SK-N-SH treated with all-trans-retinoic acid at 6 μM for 48 hours (cell line): ENCODE data around the gene RXRA.

ENCODE experiments used
- ATAC-seq: fragments of 200-7000 bp; cut with Tn5 transposase; 3 replicates; pipeline ENCODE4 v1.9.1; 2020; ENCODE audit warnings: mild to moderate bottlenecking, moderate library complexity
- ARNTL ChIP-seq: fragments of 450-650 bp; formaldehyde crosslinking; IDR thresholded peaks from 2 replicates; pipeline ENCODE4 v1.5.0; 2020; ENCODE audit warnings: low read depth, mild to moderate bottlenecking, moderate library complexity, borderline replicate concordance
- BACH2 ChIP-seq: fragments of 250-450 bp; sonication (Bioruptor Pico); IDR thresholded peaks from 2 replicates; pipeline ENCODE4 v1.9.0; 2021; ENCODE audit warnings: mild to moderate bottlenecking, borderline replicate concordance
- CREB5 ChIP-seq: fragments of 250-450 bp; sonication (Bioruptor Pico); IDR thresholded peaks from 2 replicates; pipeline ENCODE4 v1.5.1; 2020; ENCODE audit warnings: low read depth, mild to moderate bottlenecking, moderate library complexity
- CSDC2 ChIP-seq: fragments of 250-450 bp; sonication (Bioruptor Pico); IDR thresholded peaks from 2 replicates; pipeline ENCODE4 v1.5.0; 2020; ENCODE audit warnings: mild to moderate bottlenecking, moderate library complexity
- CSRNP3 ChIP-seq: fragments of 250-450 bp; sonication (Bioruptor Pico); IDR thresholded peaks from 2 replicates; pipeline ENCODE4 v1.5.1; 2021; ENCODE audit warnings: mild to moderate bottlenecking, moderate library complexity
- ESRRG ChIP-seq: fragments of 250-450 bp; sonication (Bioruptor Pico); IDR thresholded peaks from 2 replicates; pipeline ENCODE4 v1.6.1; 2021; ENCODE audit warnings: mild to moderate bottlenecking
- GLIS3 ChIP-seq: fragments of 250-450 bp; sonication (Bioruptor Pico); IDR thresholded peaks from 2 replicates; pipeline ENCODE4 v1.5.0; 2020; ENCODE audit warnings: mild to moderate bottlenecking, moderate library complexity
- ISL1 ChIP-seq: fragments of 250-450 bp; sonication (Bioruptor Pico); IDR thresholded peaks from 2 replicates; pipeline ENCODE4 v2.1.2; 2022; ENCODE audit warnings: mild to moderate bottlenecking, moderate library complexity
- OSR1 ChIP-seq: fragments of 250-450 bp; sonication (Bioruptor Pico); IDR thresholded peaks from 2 replicates; pipeline ENCODE4 v1.8.0; 2022; ENCODE audit warnings: moderate library complexity, mild to moderate bottlenecking, inconsistent platforms
- POU6F1 ChIP-seq: fragments of 250-450 bp; sonication (Bioruptor Pico); IDR thresholded peaks from 2 replicates; pipeline ENCODE4 v1.8.0; 2021; ENCODE audit warnings: low read depth, mild to moderate bottlenecking, moderate library complexity, borderline replicate concordance
- PPARA ChIP-seq: fragments of 250-450 bp; sonication (Bioruptor Pico); IDR thresholded peaks from 2 replicates; pipeline ENCODE4 v1.5.0; 2020; ENCODE audit warnings: mild to moderate bottlenecking, borderline replicate concordance
- RARB ChIP-seq: fragments of 250-450 bp; sonication (Bioruptor Pico); IDR thresholded peaks from 2 replicates; pipeline ENCODE4 v1.8.0; 2021; ENCODE audit warnings: mild to moderate bottlenecking, moderate library complexity
- TCF4 ChIP-seq: fragments of 250-450 bp; sonication (Bioruptor Pico); IDR thresholded peaks from 2 replicates; pipeline ENCODE4 v1.8.0; 2021; ENCODE audit warnings: mild to moderate bottlenecking, moderate library complexity, borderline replicate concordance
- TOX ChIP-seq: fragments of 250-450 bp; sonication (Bioruptor Pico); IDR thresholded peaks from 2 replicates; pipeline ENCODE4 v1.8.0; 2021; ENCODE audit warnings: mild to moderate bottlenecking, moderate library complexity, borderline replicate concordance
- ZC3H10 ChIP-seq: fragments of 250-450 bp; sonication (Bioruptor Pico); IDR thresholded peaks from 2 replicates; pipeline ENCODE4 v1.5.1; 2021; ENCODE audit warnings: mild to moderate bottlenecking, moderate library complexity
- ZFP3 ChIP-seq: fragments of 250-450 bp; sonication (Bioruptor Pico); IDR thresholded peaks from 2 replicates; pipeline ENCODE4 v1.5.0; 2020; ENCODE audit warnings: mild to moderate bottlenecking, moderate library complexity
- ZNF70 ChIP-seq: fragments of 450-650 bp; formaldehyde crosslinking; IDR thresholded peaks from 2 replicates; pipeline ENCODE4 v1.5.0; 2020; ENCODE audit warnings: mild to moderate bottlenecking, moderate library complexity
- TF ChIP-seq, protein P1 (sequence below): fragments of 250-450 bp; sonication (Bioruptor Pico); IDR thresholded peaks from 2 replicates; pipeline ENCODE4 v1.8.0; 2020; ENCODE audit warnings: mild to moderate bottlenecking, moderate library complexity, borderline replicate concordance

The RXRA gene

DNA sequence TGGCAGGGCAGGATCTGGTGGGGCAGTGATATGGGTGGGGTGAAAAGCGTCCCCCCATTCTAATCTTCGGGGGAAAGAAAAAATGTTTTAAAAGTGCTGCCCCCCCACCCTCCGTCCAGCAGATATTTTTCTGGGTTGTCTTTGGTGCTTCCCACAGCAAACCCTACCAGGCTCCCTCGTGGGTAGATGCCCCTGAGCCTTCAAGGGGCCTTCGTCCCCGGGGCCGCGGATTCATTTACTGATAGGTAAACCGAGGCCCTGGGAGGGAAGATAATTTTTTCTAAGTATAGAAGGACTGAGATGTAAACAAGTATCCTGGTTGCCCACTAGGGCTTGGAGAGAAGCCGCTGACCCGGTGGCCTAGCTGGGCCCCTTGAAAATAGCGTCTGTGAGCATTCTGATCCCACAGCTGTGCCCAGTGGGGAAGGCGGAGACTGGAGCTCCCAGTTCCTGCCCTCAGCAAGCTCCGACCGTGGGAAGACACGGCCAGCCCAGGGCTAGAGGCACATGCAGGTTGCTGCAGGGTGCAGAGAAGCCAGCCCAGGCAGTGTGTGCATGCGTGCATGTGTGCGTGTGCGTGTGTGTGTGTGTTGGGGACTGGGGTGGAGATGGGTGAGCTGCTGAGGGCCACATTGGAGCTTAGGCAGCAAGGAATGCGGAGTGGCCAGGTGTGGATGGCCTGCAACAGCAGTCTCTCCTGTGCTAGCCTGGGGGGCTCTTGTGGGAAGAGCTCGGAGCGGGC, 6.0 kb upstream of the RXRA start:
- no peak for ATAC-seq
- TF ChIP-seq ESRRG (CRISPR knock-in tag) = no peak
- TF ChIP-seq ZNF70 (CRISPR knock-in tag) = no peak
- no peak for TF ChIP-seq RARB (CRISPR knock-in tag)
- no peak for TF ChIP-seq ZC3H10 (CRISPR knock-in tag)
- no peak for TF ChIP-seq ARNTL (CRISPR knock-in tag)
- no peak for TF ChIP-seq ZFP3
- no peak for TF ChIP-seq TOX
- no peak for TF ChIP-seq OSR1
- TF ChIP-seq TCF4 (CRISPR knock-in tag) = no peak
- TF ChIP-seq GLIS3 (CRISPR knock-in tag) = no peak
- TF ChIP-seq PPARA (CRISPR knock-in tag) = no peak
- no peak for TF ChIP-seq CSRNP3 (CRISPR knock-in tag)
- no peak for TF ChIP-seq BACH2 (CRISPR knock-in tag)

DNA sequence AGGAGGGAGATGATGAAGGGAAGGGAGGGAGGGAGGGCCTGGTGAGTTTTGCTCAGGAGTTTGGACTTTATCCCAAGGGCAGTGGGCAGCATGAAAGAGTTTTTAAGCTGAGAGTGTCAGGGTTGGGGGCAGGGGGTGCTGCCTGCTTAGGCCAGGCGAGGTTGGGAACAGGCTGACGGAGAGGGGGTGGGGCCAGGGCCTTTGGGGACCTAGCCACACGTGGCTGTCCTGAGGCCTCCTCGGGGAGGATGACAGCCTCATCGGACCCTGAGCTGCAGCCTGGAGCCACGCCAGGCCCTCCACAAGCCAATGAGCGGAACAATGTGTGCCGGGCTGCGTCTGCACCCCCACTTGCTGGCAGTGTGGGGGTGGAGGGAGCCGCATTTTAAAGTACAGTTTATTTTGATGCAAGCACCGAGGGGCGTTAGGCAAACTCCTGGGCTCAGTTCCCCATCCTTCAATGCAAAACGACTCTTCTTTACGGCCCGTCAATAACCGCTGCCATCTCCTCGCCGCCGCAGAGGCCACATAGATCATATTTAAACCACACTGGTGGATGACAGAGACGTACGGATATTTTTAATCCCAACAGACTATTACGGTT, 5.3 kb upstream of the RXRA start:
- TF ChIP-seq CREB5 (CRISPR knock-in tag) (no peak), ISL1 (CRISPR knock-in tag) (no peak), TOX (no peak), CSRNP3 (CRISPR knock-in tag) (no peak), CSDC2 (CRISPR knock-in tag) (no peak), ARNTL (CRISPR knock-in tag) (no peak), TCF4 (CRISPR knock-in tag) (no peak), POU6F1 (no peak)
- ATAC-seq = no peak

DNA sequence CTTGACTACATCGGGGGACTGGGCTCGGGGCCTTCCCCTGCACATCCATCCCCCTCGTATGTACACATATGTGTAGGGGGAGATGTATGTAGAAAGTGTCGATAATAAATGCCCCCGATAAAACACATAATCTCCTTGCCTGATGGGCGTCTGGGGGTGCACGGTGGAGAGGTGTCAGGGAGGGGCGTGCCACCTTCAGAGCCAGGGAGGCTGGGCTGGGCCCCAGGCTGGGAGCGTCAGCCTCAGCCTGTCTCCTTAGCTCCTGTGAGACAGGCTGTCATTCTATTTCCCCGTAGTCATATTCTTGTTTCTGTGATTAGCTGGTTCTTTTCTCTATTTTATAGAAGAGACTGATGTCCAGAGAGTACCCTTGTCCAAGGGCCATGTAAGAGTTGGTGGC, 4.7 kb upstream of the RXRA start:
- no peak for ATAC-seq
- TF ChIP-seq OSR1 (no peak), ZFP3 (no peak), CSDC2 (CRISPR knock-in tag) (no peak), ZC3H10 (CRISPR knock-in tag) (no peak), ESRRG (CRISPR knock-in tag) (no peak), GLIS3 (CRISPR knock-in tag) (no peak)
- TF ChIP-seq, all 23 proteins: peak for 0

DNA sequence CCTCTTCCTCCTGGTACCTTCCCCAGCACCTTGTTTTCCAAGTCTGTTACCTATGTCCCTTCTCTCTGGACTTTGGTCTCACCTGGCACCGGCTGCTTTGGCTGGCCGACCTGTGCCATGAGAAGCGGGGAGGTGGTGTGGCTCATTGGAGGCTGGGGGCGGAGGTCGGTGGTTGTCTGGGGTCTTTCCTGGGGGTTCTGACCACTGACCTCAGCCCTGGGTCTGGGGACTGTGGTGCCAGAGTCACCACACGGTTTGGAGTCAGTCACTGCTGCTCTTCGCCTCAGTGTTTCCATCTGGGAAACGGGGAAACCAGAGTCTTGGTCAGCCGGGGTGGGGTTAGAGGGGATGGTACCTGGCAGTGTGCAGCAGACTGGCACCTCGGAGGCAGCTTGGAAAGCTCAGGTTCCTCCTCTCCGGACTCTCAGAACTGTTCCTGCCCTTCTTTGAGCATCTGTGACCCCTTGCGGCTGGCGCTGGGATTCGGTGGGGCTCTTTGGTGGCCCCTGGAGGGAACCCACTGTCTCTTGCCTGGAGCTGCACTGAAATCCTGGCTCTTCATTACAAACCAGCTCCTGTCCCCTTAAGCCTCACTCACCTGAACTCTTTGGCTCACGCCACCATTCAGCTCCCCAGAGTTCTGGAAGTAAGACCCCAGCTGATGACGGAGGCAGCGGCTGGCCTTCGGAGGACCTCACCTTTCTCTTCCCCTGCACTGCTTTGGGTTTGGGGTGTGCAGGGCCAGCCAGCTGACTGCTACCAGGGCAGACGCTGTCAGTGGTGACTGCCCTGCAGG, 4.1 kb upstream of the RXRA start:
- TF ChIP-seq CSDC2 (CRISPR knock-in tag) (no peak), CREB5 (CRISPR knock-in tag) (no peak)
- TF ChIP-seq, protein P1, sequence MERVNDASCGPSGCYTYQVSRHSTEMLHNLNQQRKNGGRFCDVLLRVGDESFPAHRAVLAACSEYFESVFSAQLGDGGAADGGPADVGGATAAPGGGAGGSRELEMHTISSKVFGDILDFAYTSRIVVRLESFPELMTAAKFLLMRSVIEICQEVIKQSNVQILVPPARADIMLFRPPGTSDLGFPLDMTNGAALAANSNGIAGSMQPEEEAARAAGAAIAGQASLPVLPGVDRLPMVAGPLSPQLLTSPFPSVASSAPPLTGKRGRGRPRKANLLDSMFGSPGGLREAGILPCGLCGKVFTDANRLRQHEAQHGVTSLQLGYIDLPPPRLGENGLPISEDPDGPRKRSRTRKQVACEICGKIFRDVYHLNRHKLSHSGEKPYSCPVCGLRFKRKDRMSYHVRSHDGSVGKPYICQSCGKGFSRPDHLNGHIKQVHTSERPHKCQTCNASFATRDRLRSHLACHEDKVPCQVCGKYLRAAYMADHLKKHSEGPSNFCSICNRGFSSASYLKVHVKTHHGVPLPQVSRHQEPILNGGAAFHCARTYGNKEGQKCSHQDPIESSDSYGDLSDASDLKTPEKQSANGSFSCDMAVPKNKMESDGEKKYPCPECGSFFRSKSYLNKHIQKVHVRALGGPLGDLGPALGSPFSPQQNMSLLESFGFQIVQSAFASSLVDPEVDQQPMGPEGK (CRISPR knock-in tag) = no peak
- no peak for ATAC-seq
